Measurements from ENCODE around the gene ASXL2.
"Not testable (repeated sequence)": the region's sequence is repeated elsewhere in the genome, so short reads cannot be mapped to it uniquely, and the experiment has no call there.

DNA sequence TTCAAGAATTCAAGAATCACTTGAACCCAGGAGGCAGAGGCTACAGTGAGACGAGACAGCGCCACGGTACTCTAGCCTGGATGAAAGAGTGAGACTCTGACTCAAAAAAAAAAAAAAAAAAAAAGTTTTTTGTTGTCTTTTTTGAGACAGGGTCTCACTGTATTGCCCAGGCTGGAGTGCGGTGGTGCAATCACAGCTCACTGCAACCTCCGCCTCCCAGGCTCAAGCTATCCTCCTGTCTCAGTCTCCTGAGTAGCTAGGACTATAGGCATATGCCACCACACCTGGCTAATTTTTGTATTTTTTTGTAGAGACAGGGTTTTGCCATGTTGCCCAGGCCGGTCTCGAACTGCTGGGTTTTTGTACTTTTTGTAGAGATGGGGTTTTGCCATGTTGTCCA lies 28.9 kb downstream of the ASXL2 start:
- not testable (repeated sequence) for TF ChIP-seq SUZ12, ARNT (IDR thresholded peaks at IDR 0.05)
